ENCODE data around the gene ABCC9.

The ABCC9 gene

DNA sequence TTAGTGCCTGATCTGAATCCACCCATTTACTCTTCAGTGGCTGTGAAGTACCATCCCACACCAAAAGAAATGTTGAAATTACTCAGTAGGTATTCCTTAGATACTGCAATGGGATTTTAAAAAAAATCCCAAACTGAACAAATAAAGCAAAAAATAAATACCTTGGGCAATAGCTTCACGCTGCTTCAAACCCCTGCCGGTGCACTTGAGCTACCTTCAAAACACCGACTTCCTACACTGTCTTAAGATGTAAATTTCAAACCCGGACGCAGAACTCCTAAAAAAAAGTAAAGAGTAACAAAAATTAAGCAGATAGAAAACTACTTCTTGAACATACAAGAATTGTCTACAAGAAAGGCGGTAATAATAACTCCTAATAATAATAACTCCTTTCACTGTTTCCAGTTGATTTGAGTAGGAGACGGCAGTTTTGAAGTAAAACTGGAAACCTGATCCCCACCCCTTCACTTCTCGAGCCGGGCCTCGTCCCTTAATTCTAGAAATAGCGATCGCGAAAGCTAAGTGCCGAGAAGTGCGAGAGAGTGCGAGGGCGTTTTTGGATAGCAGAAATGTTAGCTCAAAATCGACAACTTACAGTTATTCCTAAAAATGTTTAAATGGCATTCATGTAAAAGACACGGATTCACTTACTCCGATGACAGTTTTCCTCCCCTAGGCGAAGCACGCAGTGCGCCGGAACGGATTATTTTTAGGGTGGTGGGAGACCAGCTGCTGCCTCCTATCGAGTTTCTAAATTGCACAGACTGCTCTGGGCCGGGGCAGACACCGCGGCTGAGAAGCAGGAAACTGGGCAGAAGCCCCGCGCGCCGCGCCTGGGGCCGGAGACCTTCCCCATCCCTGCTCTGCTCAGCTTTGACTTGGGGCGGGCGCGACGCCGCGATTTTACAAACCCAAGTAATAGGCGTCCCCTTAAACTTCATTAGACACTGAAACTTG is at the start of gene ABCC9:
ABCC9 (minus strand) TSS at position 878 of the 957 bp plus-strand sequence. CDS start 4,752 bp downstream, outside the sequence.
- peak; percentile 84 for DNase-seq (ENCODE audit: low spot score)

DNA sequence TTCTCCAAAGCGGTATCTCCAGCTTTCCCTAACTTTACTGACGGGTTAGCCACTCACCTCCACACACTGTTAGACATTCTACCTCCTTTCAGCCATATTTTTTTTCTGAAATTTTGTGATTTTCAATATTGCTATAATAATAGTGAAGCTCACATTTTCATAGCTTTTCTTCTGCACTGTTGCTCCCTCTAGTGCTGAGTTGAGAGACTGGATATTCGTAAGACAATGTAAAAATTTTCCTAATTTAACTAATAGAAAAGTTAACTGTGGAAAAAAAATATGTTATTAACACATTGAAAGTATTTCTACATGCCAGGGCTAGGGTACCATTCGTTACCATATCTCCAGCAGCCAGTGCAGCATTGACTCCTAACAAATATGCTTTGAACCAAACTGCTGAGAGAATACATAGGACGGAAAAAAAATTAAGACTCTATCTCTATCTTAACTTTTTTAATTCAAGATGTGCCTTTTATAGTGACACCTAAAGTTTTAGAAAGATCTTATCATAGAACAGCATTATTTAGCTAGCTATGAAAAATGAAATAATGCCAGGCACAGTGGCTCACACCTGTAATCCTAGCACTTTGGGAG is 48.7 kb upstream of the ABCC9 start:
- no peak for DNase-seq (ENCODE audit: low spot score)

DNA sequence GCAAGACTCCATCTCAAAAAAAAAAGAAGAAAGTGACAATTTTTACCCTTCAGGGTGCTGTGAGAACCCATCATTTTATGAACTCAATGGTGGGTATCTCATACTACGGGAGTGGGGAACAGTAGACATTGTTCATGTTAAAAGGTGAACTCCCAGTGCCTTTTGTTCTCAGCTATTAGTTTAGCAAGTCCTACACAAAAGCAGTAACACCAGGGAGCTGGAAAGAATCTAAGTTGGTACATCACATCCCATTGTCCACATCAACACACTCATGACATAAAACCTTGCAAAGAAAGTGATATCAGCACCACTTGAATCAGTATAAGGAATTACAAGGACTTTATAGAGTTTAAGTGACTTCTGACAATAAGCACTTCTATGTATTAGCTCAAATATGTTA is 47.4 kb upstream of the ABCC9 start:
- no peak for DNase-seq (ENCODE audit: low spot score)

DNA sequence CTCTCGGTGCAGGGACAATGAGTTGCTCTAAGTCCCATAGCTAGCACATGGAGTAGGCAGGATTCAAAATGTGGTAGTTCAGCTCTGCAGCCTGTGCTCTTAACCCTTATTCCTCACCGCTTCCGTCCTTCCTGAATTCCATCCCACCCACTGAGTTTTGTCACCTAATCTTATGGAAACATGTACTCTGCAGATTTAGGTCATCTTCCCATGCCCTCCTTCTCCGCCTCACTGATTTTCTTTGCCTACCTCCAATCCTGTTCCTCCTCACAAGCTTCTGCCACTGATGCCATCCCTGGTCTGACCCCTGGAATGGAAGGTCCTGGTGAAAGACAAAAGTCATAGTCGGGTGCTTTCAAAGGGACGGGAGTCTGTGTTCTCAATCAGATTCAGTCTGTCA is 46.5 kb upstream of the ABCC9 start:
- DNase-seq (ENCODE audit: low spot score) = peak; percentile 54

DNA sequence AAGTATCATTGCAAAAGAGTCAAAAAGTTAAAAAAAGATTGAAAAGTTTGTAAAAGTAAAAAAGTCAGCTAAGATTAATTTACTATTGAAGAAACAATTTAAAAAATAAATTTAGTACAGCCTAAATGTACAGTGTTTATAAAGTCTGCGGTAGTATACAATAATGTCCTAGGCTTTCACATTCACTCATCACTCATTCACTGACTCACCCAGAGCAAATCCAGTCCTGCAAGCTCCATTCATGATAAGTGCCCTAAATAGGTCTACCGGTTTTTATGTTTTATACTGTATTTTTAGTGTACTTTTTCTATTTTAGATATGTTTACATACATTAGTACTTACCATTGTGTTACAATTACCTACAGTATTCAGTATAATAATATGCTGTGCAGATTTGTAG is 43.9 kb upstream of the ABCC9 start:
- no peak for DNase-seq (ENCODE audit: low spot score)

DNA sequence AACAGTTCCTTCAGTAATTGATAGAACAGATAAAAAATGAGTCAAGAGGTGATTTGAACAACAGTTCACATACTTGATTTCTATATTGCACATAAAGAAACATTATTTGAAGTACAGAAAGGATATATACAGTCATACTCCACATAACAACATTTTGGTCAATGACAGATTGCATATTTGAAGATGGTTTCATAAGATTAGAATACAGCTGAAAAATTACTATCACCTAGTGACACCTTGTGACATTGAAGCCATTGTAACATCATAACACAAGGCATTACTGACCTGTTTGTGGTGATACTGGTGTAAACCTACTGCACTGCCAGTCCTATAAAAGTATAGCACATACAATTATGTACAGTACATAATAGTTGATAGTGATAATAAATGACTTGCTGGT is 43.1 kb upstream of the ABCC9 start:
- no peak for DNase-seq (ENCODE audit: low spot score)

DNA sequence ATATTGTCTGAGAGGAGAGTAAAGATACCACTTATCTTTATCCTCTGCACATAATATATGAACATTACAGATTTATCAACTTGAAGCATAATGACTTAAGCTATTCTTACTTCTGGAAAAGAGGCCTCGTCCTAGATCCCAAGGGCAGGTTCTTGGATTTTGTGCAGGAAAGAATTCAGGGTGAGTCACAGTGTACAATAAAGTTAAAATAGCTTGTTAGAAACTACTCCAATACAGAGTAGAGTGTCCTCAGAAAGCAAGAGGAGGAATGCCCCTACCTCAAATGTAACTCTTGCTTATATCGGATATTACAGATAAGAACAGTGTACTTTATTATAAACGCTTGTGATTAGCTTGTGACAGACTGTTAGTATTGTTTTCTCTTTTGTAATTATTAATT is 41.9 kb upstream of the ABCC9 start:
- no peak for DNase-seq (ENCODE audit: low spot score)

DNA sequence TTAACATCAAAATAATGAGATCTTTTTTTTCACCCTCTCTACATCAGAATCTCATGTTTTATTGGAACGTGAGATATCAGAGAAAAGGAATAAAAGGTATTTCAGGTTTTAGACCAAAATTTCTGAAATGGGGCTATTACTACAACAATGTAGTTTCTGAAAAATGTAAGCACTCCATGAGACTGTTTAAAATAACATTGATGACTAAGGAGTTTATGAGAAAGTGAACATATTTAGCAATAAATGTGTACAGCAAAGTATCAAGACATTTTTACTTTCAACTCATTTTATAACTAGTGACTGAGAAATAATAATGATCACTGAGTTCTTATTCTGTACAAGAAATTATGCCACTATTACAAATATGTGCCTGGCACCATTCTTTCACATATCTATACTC is 39.3 kb upstream of the ABCC9 start:
- no peak for DNase-seq (ENCODE audit: low spot score)

DNA sequence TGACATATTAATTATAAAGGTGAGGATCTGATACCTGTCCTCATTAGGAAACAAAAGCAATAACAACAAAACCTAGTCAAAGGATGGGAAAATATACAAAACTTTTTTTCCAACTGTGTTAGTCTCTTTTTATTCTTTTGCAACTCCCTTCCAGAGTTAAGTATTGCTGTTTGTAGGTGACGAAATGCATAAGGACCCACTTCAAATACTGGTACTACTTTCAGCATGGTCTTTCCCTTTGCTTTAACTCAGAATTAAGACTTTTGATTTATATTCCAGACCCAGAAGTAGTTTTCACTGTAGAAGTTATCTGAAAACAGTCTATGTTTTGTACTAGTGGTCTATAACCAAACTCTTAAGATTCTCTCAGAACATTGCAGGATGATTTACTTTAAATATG is 34.1 kb upstream of the ABCC9 start:
- DNase-seq (ENCODE audit: low spot score) = no peak

DNA sequence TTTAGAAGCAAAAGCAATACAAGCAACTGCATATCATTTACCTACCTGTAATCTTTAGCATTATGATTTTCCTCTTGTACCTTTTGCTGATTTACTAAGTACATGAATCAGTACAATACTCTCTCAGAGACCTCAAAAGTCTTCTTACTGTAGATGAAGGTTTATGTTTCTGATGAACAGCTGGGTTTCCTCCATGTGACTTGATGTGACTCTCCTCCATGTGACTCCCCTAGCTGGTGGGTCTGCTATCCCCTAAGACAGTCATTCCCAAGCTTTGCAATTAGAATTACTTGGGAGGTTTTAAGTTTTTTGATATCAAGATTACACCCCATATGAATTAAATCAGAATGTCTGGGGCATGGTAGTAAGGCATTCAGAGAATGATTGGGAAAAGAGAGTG is 32.0 kb upstream of the ABCC9 start:
- no peak for DNase-seq (ENCODE audit: low spot score)

DNA sequence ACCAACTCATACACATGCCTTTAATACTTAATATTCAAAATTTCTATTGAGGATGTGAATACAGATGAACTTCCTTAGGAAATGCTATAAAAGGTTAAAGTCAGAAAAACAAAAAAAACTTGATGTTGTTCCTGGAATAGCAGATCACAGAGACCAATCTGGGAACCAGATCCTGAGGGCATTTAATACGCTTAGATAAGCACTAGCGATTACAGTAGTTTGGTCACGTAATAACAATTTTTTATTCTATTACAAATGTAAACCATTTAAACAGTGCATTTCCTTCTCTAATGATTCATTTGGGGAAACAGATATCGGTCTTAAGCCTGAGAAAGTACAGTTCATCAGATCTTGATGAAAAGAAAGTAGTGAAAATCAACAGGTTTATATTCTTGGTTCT is 30.8 kb upstream of the ABCC9 start:
- DNase-seq (ENCODE audit: low spot score) = no peak

DNA sequence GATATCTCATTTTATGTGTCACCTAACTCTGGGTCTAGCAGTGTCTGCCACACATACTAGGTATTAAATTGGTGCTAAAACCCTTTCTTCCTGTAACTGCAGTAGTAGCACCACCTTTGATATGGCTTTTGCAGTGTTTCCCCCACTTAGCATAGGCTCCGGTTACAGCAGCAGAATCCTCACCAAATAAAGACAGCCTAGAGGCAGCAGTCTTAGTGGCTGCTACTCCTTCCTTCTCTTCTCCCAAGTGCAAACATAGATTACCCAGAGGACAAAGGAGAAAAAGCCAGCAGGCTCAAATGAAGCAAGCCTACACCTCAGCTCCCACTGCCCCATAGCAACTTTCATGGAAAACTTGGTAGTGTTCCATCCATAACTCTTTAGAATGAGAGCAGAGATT is 30.1 kb upstream of the ABCC9 start:
- DNase-seq (ENCODE audit: low spot score) = no peak

DNA sequence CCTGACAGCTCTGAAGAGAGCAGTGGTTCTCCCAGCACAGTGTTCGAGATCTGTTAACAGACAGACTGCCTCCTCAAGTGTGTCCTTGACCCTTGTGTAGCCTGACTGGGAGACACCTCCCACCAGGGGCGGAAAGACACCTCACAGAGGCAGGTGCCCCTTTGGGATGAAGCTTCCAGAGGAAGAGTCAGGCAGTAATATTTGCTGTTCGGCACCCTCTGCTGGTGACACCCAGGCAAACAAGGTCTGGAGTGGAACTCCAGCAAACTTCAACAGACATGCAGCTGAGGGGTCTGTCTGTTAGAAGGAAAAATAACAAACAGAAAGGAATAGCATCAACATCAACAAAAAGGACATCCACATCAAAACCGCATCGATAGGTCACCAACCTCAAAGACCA is 21.6 kb upstream of the ABCC9 start:
- DNase-seq (ENCODE audit: low spot score) = no peak

DNA sequence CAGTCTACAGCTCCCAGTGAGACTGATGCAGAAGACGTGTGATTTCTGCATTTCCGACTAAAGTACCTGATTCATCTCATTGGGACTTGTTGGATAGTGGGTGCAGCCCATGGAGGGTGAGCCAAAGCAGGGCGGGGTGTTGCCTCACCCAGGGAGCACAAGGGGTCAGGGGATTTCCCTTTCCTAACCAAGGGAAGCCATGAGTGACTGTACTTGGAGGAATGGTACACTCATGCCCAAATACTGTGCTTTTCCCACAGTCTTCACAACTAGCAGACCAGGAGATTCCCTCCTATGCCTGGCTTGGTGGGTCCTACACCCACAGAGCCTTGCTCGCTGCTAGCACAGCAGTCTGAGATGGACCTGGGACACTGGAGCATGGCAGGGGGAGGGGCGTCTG is 21.0 kb upstream of the ABCC9 start:
- DNase-seq (ENCODE audit: low spot score) = no peak

DNA sequence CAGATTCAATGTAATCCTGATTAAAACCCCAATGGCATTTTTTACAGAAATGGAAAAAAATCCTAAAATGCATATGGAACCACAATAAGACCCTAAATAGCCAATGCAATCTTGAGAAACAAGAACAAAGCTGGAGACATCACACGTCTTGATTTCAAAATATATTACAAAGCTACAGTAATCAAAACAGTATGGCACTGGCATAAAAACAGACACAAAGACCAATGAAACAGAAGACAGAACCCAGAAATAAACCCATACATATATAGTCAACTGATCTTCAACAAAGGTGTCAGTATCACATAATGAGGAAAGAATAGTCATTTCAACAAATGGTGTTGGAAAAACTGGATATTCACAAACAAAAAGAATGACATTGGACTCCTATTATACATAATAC is 9.4 kb upstream of the ABCC9 start:
- DNase-seq (ENCODE audit: low spot score) = no peak

DNA sequence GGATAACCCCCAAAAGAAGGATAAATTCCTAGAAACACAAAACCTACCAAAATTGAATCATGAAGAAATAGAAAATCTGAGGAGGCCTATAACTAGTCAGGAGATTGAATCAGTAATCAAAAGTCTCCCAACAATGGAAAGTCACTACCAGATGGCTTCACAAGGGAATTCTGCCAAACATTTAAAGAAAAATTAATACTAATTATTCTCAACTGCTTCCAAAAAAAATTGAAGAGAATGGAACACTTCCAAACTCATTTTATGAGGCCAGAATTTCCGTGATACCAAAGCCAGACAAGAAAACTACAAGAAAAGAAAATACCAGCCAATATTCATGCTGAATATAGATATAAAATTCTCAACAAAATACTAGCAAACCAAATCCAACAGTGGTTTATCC is 7.8 kb upstream of the ABCC9 start:
- DNase-seq (ENCODE audit: low spot score) = no peak

DNA sequence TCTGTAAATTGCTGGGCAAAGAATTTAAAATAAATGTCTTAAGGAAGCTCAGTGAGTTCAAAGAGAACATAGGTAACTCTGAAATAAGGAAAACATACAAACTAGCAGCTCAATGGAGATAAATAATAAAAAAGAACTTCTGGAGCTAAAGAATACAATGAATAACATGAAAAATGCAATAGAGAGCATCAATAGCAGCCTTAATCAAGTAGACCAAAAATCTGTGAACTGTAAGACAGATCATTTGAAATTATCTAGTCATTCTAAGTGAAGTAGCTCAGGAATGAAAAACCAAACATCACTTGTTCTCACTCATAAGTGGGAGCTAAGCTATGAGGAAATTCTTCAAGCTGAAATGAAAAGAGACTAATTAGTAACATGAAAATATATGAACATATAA is 5.8 kb upstream of the ABCC9 start:
- DNase-seq (ENCODE audit: low spot score) = no peak

DNA sequence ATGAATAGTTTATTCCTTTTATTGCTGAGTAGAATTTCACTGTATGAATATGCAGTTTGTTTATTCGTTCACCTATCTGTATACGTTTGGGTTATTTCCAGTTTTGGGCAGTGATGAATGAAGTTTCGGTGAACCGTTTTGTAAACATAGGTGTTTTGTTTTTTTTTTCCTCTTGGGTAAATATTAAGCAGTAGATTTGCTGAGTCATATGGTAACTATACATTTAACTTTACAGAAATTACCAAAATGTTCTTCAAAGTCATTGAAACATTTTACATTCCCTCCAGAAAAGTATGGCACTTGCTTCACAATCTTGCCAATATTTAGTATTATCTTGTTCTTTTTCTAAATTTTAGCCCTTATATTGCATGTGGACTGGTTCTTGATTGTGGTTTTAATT is 3.8 kb upstream of the ABCC9 start:
- DNase-seq (ENCODE audit: low spot score) = no peak

DNA sequence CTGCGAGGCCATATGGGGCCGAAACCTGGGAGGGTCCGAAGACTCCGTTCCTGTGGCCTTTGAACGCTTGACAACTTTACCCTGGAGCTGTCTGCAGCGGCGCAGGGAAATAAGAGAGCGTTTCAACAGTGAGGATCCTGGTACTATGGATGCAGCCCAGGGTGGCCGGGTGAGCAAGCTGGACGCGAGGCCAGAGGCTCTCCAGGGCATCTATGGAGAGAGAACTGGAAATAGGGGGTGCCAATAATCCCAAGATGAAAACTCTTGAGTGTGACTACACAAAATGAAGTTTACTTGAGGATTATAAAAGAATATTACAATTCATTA is 1.1 kb upstream of the ABCC9 start:
- no peak for DNase-seq (ENCODE audit: low spot score)

DNA sequence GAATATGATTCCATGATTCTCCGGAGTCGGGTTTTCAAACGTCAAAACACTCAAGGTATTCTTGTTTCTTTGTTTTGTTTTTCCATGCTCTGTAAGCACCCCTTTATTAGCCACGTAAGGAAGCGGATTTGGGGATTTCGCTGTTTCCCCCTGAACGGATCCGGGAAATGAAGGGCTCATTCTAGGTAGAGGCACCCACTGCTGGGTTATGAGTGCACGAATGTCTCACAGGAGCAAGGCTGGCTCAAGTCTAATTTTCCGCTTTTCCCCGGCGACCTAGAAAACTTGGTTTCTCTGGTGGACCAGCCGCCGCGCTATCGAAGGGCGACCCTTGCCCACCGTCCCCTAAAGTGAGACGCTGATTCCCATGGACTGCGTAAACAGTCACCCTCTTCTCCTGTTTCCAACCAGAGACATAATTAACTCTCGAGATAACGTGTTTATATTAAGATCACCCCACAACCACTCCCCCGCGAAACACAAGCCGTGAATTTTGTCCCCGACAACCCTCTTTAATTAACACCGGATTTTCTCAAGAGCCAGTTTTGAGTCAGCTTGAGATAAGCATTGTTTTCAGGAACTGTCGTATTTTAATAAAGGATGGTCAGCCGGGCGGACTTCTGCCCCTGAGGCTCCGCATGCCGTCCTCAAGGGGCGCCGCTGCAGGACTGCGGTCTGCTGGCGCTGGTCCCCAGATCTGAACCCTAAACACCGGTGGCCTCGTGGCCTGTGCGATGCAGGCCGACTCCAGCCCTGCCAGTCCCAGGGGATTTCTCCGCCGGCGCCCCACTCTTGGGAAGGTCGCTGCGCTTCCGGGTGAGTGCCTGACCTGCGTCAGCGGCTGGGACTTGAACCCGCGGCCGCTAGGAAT is 515 bp upstream of the ABCC9 start:
- DNase-seq (ENCODE audit: low spot score) = peak; percentile 81

DNA sequence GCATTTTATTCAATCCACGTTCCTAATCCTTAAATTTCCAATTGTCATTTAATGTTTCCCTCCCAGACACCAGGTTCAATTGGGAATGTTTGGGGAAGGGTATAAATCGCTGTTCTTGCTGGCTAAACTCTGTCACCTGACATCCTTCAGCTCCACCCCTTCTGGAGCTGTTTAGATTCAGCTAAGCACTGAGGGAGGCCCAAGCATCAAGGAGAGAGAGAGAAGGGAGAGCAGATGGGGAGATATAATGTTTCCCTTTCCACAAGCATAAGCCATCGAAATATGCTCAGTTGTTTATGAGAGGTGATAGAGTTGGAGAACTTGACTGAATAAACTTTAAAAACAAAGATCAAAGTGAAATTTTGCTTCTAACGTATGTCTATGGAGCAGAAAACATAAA is 1.8 kb downstream of the ABCC9 start:
- DNase-seq (ENCODE audit: low spot score) = no peak

DNA sequence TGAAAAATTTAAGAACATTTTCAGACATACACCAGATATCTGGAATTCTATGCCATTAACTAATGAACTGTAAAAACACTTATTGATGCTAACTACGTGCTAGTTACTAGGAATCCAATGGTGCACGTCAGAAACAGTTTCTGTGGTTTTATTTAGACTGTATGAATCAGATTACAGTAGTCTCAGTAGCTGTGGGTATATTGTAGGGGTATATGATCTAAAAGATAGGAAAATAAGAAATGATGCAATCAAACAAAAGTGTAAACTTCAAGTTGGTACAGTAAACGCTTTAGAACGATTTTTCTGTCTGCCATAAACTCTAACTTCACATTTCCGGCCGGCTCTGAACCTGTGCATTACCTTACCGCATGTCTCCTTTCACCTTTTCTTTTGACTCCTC is 2.3 kb downstream of the ABCC9 start:
- DNase-seq (ENCODE audit: low spot score) = no peak

DNA sequence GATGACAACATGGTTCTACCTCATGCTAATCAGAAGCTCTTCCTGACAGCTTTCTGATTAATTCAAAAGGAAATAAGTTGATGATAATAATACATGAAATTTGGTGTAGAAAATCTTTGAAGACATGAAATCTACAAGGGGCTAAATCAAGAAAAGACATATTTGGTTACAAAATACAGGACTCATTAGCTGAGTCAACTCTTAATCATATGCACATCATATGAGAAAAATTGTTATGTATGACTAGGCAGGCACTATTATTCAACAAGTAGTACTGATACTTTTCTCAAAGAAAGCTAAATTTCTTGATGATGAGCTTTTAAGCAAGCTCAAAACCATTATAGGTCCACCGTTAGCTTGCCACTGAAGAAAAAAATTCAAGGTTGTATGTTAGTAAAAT is 7.1 kb downstream of the ABCC9 start:
- DNase-seq (ENCODE audit: low spot score) = no peak

Data from ecto neural progenitor cell (in vitro differentiated cells).